ENCODE measurements around the gene STT3A. TPM values are rescaled to one million over a fixed set of nuclear protein-coding genes. Genes with fewer than 3 reads are reported as not detected.

Gene STT3A
- total RNA-seq, 1 donor from 2014 or later: 232 TPM

GRCh38 chr11:125645871-125646270, 53.2 kb downstream of the STT3A start:
- H3K4me2 ChIP-seq (ENCODE audit: low read length): no peak overlapping the region
- no peaks in the 10 kb centered on the region for H3K36me3 Mint-ChIP-seq (ENCODE audit: low read depth, unreplicated experiment)
- no peak overlapping the region for H3K4me3 Mint-ChIP-seq (ENCODE audit: unreplicated experiment)

GRCh38 chr11:125649465-125650166, 57.0 kb downstream of the STT3A start:
- Histone ChIP-seq H3K4me1 (ENCODE audit: insufficient read depth, low read length) (no peaks in the 10 kb centered on the region), H3K27me3 (ENCODE audit: insufficient read depth, low read length) (no peaks in the 10 kb centered on the region), H3K36me3 (ENCODE audit: insufficient read depth, low read length) (peaks cover 44% of the 10 kb centered on the region), H3K9ac (ENCODE audit: low read length) (no peak overlapping the region), H3K79me2 (ENCODE audit: insufficient read depth, low read length) (peaks cover 35% of the 10 kb centered on the region), H3K4me2 (ENCODE audit: low read length) (no peak overlapping the region), H2AFZ (ENCODE audit: low read depth, low read length) (no peak overlapping the region), H4K20me1 (ENCODE audit: insufficient read depth, low read length) (peaks cover 16% of the 10 kb centered on the region), H3K27ac (ENCODE audit: low read depth, low read length) (no peak overlapping the region), H3K4me3 (ENCODE audit: insufficient read depth, low read depth, low read length) (no peak overlapping the region), H3K9me3 (ENCODE audit: insufficient read depth, low read depth, low read length) (no peaks in the 10 kb centered on the region)
- Mint-ChIP-seq H3K9me3 (ENCODE audit: unreplicated experiment) (no peaks in the 10 kb centered on the region), H3K27ac (ENCODE audit: unreplicated experiment) (no peak overlapping the region), H3K36me3 (ENCODE audit: low read depth, unreplicated experiment) (peaks cover 3% of the 10 kb centered on the region), H3K27me3 (ENCODE audit: low read depth, unreplicated experiment) (no peaks in the 10 kb centered on the region), H3K4me1 (ENCODE audit: low read depth, unreplicated experiment) (no peaks in the 10 kb centered on the region), H3K4me3 (ENCODE audit: unreplicated experiment) (no peak overlapping the region)
- no peak for DNase-seq (ENCODE audit: low read depth)
- TF ChIP-seq EZH2 (IDR thresholded peaks at IDR 0.05; ENCODE audit: insufficient read depth, low read length): no peak
- TF ChIP-seq, protein P1, sequence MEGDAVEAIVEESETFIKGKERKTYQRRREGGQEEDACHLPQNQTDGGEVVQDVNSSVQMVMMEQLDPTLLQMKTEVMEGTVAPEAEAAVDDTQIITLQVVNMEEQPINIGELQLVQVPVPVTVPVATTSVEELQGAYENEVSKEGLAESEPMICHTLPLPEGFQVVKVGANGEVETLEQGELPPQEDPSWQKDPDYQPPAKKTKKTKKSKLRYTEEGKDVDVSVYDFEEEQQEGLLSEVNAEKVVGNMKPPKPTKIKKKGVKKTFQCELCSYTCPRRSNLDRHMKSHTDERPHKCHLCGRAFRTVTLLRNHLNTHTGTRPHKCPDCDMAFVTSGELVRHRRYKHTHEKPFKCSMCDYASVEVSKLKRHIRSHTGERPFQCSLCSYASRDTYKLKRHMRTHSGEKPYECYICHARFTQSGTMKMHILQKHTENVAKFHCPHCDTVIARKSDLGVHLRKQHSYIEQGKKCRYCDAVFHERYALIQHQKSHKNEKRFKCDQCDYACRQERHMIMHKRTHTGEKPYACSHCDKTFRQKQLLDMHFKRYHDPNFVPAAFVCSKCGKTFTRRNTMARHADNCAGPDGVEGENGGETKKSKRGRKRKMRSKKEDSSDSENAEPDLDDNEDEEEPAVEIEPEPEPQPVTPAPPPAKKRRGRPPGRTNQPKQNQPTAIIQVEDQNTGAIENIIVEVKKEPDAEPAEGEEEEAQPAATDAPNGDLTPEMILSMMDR (IDR thresholded peaks at IDR 0.05; ENCODE audit: insufficient read depth, low read depth, low read length): no peak
- FAIRE-seq: no peak

More at GRCh38 chr11:125645871-125646270, 53.2 kb downstream of the STT3A start:
- H2AFZ ChIP-seq (ENCODE audit: low read depth, low read length): no peak overlapping the region
- H3K36me3 ChIP-seq (ENCODE audit: insufficient read depth, low read length): peaks cover 44% of the 10 kb centered on the region
- H3K9ac ChIP-seq (ENCODE audit: low read length): no peak overlapping the region
- H3K4me1 ChIP-seq (ENCODE audit: insufficient read depth, low read length): no peaks in the 10 kb centered on the region
- H3K9me3 ChIP-seq (ENCODE audit: insufficient read depth, low read depth, low read length): no peaks in the 10 kb centered on the region
- no peak for TF ChIP-seq EZH2 (IDR thresholded peaks at IDR 0.05; ENCODE audit: insufficient read depth, low read length)
- TF ChIP-seq, protein P1 (IDR thresholded peaks at IDR 0.05; ENCODE audit: insufficient read depth, low read depth, low read length): no peak
- peaks cover 4% of the 10 kb centered on the region for H4K20me1 ChIP-seq (ENCODE audit: insufficient read depth, low read length)
- DNase-seq (ENCODE audit: low read depth) (no peak), FAIRE-seq (peak; percentile 20)
- Mint-ChIP-seq H3K27me3 (ENCODE audit: low read depth, unreplicated experiment) (no peaks in the 10 kb centered on the region), H3K9me3 (ENCODE audit: unreplicated experiment) (no peaks in the 10 kb centered on the region), H3K27ac (ENCODE audit: unreplicated experiment) (no peak overlapping the region), H3K4me1 (ENCODE audit: low read depth, unreplicated experiment) (no peaks in the 10 kb centered on the region)
- H3K27me3 ChIP-seq (ENCODE audit: insufficient read depth, low read length): no peaks in the 10 kb centered on the region
- H3K4me3 ChIP-seq (ENCODE audit: insufficient read depth, low read depth, low read length): no peak overlapping the region
- peaks cover 20% of the 10 kb centered on the region for H3K79me2 ChIP-seq (ENCODE audit: insufficient read depth, low read length)
- no peak overlapping the region for H3K27ac ChIP-seq (ENCODE audit: low read depth, low read length)

DNA sequence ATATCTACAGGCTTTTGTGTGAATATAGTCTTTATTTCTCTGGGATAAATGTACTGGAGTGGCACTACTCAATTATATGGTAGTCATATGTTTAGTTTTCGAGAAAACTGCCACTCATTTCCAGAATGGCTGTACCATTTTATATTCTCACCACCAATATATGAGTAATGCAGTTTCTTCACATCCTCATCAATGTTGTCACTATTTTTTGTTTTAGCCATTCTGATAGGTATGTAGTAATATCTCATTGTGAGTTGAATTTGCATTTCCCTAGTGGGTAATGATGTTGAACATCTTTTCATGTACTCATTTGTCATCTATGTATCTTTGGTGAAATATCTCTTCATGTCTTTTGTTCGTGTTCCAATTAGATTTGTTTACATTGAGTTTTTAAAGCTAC, 70.0 kb downstream of the STT3A start:
- no peak overlapping the region for H3K4me2 ChIP-seq (ENCODE audit: low read length)
- no peaks in the 10 kb centered on the region for H3K4me1 ChIP-seq (ENCODE audit: insufficient read depth, low read length)
- no peak for FAIRE-seq
- Mint-ChIP-seq H3K9me3 (ENCODE audit: unreplicated experiment) (no peaks in the 10 kb centered on the region), H3K36me3 (ENCODE audit: low read depth, unreplicated experiment) (peaks cover 10% of the 10 kb centered on the region), H3K4me3 (ENCODE audit: unreplicated experiment) (no peak overlapping the region), H3K27ac (ENCODE audit: unreplicated experiment) (no peak overlapping the region), H3K27me3 (ENCODE audit: low read depth, unreplicated experiment) (no peaks in the 10 kb centered on the region), H3K4me1 (ENCODE audit: low read depth, unreplicated experiment) (no peaks in the 10 kb centered on the region)
- peaks cover 20% of the 10 kb centered on the region for H3K79me2 ChIP-seq (ENCODE audit: insufficient read depth, low read length)
- no peak overlapping the region for H2AFZ ChIP-seq (ENCODE audit: low read depth, low read length)
- no peaks in the 10 kb centered on the region for H3K27me3 ChIP-seq (ENCODE audit: insufficient read depth, low read length)
- DNase-seq (ENCODE audit: low read depth): no peak
- TF ChIP-seq EZH2 (IDR thresholded peaks at IDR 0.05; ENCODE audit: insufficient read depth, low read length): no peak
- TF ChIP-seq, protein P1 (IDR thresholded peaks at IDR 0.05; ENCODE audit: insufficient read depth, low read depth, low read length): no peak
- peaks cover 19% of the 10 kb centered on the region for H3K36me3 ChIP-seq (ENCODE audit: insufficient read depth, low read length)
- H4K20me1 ChIP-seq (ENCODE audit: insufficient read depth, low read length): peaks cover 4% of the 10 kb centered on the region
- H3K9me3 ChIP-seq (ENCODE audit: insufficient read depth, low read depth, low read length): peaks cover 4% of the 10 kb centered on the region
- no peak overlapping the region for H3K4me3 ChIP-seq (ENCODE audit: insufficient read depth, low read depth, low read length)
- H3K27ac ChIP-seq (ENCODE audit: low read depth, low read length): no peak overlapping the region
- no peak overlapping the region for H3K9ac ChIP-seq (ENCODE audit: low read length)

All from astrocyte (in vitro differentiated cells and primary cell).